Skeletal muscle cell (primary cell): ENCODE results near the gene C2CD3.

ENCODE experiments used
- DNase-seq: peaks from one replicate; pipeline ENCODE4 v3.0.0-alpha.2; 2010; ENCODE audit warnings: low read depth
- H3K4me3 ChIP-seq: 2 replicates; pipeline ENCODE4 v1.5.1; 2011; ENCODE audit warnings: low read depth, mild to moderate bottlenecking, control low read depth, low read length, moderate library complexity

C2CD3 gene

DNA sequence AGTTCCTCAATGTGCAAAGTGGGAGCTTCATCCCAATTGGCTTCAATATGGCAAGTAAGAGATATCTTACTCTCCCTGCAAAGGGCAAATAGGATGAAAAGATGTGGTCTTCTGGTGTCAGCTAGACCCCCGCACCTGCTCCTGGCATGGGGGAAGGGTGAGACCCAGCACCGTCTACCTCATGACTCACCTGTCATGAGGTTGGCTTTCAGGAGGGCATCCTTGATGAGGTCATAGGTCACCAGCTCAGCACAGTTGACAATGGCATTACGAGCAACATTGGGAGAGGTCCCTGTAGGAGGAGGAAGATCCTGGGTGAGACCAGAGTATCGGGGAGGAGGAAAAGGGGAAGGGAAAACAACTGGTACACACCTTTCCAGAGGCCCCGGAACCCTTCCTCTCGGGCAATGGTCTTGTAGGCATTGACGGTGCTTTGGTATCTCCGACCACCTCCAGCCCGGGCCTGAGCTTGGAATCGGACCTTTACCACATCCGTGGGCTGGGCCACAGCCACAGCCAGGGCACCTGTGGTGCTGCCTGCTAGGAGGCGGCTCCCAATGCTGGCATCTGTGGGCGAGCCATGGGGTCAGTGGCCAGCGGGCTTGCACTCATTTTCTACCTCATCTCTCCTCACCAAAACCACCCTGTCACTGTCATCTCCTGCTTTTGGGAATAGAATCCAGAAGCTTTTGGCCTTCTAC lies 194.2 kb downstream of the C2CD3 start:
- DNase-seq = no peak
- H3K4me3 ChIP-seq = no peak overlapping the region

DNA sequence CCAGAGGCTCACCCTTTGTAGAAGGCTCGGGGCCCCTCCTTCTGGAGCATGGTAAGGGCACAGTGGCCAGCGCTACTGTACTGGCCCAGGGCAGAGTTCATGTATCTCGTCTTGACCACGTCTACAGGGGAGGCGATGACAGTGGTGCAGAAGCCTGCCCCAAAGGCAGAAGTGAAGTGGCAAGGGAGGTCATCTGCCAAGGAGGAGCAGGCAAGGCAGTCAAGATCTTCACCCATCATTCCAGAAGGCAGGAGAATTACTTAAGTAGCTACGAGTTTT lies 195.4 kb downstream of the C2CD3 start:
- no peak overlapping the region for H3K4me3 ChIP-seq
- no peak for DNase-seq

DNA sequence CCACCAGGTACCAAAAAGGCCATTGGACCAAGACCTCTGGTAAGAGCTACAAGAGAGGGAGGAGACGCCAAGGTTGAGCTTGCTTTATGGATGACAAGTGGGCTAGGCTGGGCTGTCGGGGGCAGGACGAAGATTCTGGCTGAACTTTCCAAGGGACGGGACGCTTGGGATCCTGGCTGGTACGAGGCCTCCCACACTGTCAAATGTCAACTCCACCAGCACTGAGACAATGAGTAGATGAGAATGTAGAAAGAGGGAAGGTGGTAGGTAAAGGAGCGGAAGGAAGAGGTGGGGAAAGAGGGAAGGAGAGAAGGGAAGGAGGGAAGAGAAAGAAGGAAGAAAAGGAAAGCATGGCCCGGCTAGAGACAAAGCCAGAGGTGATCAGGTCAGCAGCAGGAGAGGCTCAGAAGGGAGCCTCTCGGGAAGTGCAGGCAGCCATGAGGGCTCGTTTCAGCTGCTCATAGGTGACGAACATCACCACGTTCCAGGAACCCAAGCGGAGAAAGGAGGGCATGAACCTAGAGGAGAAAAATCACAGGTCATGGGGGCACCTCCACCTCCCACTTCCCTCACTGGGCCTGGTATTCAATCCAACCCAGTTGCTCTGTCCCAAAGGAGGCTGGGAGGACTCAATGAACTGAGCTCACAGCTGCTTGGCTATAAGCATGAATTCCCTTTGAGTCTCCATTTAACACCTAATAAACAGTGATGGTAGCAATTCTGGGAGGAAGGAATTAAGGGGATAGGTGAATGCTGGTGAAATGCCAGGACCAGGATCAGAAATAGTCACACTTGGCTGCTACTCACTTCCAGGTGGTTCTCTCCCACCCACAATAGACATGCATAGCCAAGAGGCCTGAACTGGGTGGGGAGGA lies 196.0 kb downstream of the C2CD3 start:
- no peak for DNase-seq

DNA sequence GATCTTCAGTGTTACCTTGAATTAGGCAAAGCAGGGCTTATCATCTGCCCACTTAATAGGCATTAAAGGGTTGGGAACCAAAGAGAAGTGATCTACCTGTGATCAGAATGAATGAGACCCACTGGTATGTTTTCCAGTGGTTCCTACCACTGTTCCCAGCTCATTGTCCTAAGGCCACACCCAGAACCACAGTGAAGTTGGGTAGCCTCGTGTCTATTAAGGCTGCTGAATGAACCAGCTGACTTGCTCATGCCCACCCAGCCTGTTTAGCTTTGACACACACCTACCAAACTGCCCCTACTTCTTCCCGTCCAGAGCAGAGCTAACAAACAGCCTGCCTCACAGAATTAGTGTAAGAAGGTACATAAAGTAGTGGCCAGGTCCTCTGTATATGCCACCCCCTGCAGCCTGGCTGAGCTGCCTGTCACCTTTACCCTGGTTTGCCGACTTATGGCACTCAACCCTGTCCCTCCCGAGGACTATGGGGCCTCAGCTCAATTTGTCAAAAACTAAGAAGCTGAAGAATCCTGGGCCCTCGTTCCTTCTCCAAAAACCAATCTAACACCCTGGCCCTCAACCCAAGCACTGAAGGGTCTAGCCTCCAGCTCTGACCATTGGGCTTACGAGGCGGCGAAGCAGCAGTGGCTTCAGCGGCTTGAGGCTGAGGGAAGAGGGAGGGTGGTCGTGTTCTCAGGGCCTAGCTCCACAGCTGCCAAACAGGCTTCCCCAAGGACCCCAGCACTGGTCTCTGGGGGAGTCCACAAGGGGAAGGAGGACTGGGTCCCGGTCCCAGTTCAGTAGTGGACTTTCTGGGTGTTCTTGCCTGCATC lies 198.0 kb downstream of the C2CD3 start:
- no peak overlapping the region for H3K4me3 ChIP-seq
- DNase-seq = no peak

More for the DNA sequence above, 196.0 kb downstream of the C2CD3 start:
- no peak overlapping the region for H3K4me3 ChIP-seq

DNA sequence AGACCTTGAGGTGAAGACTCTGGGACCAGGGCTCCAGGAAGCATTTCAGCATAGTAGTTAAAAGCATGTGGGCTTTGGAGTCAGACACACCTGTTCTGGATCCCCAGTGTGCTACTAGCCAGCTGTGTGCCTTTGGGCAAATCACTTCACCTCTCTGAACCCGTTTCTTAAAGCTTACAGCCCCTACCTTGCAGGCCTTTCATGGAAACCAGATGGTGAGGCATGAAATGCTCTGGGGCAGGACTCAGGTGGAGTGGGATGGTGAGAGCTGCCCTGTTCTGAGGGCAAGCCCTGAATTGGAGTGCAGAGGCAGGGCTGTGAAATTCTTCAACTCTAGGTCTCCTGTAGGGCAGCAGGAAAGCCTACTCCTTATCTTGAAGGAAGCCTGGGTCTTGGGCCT lies 198.6 kb downstream of the C2CD3 start:
- H3K4me3 ChIP-seq = no peak overlapping the region
- DNase-seq = no peak

DNA sequence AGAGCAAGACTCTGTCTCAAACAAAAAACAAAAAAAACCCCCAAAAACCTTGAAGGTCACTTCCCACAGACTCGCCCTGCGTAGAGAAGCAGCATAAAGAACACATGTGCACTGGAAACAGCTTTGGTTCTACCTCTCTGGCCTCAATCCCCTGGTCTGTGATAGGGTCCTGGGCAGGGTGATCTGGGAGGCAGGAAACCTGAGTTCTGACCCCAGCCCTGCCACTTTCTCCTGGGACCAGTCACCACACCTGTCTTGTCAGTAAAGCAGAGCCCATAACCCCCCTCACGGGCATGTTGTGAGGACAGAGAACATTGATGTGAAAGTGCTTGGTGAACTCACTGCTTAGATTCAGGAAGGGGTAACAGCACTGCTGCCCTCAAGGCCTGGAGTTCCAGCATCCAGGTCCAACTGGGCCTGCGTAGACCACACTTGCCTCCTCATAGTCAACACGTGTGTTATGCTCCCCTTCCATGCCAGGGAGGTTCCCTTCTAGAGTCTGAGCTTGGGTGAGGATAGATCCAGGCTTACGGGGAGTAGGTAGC lies 199.6 kb downstream of the C2CD3 start:
- H3K4me3 ChIP-seq = no peak overlapping the region
- DNase-seq = no peak

DNA sequence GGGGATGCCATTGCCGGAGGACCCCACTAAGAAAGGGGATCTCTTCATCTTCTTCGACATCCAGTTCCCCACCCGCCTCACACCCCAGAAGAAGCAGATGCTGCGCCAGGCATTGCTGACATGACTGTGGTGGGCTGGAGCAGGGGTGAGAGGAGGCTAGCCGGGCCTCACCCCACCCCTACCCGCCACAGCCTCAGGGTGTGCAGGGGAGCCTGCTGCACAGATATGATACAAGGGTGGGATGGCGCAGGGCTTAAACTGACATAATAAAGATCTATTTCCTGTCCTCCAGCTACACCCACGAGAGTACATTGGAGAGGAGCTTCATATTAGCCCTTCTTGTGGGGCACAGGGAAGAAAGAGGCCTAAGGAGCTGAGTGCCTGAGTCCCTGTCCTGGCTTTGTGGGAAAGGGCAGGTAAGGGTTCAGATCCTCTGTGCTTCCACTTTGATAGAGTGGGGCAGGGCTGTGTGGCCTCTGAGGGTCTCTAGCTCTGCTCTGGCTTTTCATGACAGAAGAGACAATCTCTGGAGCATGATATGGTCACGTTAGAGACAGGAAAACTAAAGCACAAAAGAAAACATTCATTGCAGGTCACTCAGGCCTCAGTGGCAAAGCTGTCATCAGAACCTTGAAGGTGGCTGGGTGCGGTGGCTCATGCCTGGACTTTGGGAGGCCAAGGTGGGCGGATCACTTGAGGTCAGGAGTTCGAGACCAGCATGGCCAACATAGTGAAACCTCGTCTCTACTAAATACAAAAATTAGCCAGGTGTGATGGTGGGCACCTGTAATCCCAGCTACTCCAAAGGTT lies 200.6 kb downstream of the C2CD3 start:
- DNase-seq = no peak

DNA sequence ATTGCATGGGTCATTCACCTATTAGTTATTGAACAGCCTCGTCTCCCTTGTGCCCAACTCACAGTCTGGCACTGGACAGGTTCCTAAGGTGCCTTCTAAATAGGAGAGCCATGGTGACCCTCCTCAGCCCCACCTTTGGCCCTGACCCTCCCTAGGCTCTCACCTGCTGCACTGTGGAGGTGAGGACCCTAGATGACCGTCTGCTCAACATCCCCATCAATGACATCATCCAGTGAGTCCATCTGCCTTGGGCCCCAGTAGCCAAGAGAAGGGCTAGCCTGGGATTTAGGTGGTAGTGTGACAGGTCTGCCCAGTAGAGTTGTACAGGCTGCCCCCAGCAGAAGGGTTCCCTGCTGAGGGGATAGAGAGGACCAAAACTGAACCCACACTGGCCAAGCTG lies 201.7 kb downstream of the C2CD3 start:
- no peak overlapping the region for H3K4me3 ChIP-seq
- DNase-seq = no peak

More for the DNA sequence above, 200.6 kb downstream of the C2CD3 start:
- no peak overlapping the region for H3K4me3 ChIP-seq

DNA sequence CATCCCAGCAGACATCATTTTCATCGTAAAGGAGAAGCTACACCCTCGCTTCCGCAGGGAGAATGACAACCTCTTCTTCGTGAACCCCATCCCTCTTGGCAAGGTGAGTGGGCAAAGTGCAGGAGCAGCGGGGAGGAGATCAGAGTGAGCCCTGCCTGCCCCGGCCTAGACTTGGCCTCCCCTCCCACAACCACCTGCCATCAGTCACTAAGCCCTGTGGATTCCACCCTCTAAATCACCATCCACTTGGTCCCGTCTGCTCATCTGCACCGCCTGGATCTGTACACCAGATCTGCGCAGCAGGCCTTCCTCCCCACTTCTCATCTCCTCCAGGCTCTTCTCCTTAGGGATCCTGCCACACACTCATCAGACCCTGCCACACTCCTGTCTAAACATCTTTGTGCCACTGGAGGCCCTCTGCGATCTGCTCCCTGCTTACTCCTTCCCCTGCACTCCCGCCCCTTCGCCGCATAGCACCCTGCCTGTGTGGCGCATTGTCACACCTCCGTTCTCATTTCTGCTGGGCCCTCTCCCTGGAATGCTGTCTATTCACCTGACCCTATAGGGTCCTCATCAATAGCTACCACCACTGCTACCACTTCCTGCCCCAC lies 202.3 kb downstream of the C2CD3 start:
- H3K4me3 ChIP-seq = no peak overlapping the region
- no peak for DNase-seq

DNA sequence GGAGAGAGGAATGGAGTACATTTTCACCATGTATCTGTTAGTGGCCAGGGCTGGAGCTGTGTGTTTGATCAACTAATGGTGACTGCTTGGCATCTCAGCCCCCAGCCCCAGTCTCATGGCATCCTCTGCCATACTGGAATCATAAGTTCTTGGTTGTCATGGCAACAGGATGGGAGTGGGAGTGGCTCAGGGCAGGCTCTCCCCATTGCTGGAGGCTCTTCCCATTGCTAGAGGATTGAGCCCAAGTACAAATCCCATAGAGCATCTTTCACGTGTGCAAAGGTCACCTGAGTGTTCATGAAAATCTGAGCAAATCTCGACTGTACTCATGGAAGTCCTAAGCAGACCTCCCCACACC lies 205.1 kb downstream of the C2CD3 start:
- no peak for DNase-seq
- H3K4me3 ChIP-seq = no peak overlapping the region

DNA sequence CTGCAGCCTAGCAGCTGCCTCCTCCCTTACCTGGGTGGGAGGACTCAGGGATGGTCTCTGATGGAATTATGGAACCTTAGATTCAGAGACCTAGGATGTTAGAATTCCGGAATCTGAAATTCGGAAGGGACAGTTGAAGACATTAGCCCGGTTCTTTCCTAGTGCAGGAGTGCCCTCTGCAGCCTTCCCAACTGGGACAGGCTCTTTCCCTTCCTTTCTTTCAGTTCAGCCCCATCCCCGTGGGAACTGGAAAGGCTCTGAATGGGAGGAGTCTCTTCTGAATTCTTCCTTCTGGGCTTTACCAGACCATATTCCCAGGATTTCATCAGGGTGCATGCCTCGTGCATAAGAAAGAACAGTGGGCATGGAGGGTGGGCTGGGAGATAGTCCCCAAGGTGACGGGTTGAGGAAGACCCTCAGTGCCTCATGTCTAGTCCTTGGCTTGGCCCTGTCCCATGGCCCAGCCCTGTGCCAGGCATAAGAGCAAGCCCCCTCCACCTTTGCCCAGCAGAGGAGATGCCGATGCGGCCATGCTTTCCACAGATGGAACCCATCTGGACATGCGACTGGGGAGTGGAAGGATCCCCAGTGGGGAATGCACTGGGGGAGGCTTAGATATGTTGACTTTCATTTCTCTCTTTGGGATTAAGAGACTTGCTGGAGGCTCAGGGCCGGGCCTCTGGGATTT lies 205.6 kb downstream of the C2CD3 start:
- no peak for DNase-seq
- no peak overlapping the region for H3K4me3 ChIP-seq

DNA sequence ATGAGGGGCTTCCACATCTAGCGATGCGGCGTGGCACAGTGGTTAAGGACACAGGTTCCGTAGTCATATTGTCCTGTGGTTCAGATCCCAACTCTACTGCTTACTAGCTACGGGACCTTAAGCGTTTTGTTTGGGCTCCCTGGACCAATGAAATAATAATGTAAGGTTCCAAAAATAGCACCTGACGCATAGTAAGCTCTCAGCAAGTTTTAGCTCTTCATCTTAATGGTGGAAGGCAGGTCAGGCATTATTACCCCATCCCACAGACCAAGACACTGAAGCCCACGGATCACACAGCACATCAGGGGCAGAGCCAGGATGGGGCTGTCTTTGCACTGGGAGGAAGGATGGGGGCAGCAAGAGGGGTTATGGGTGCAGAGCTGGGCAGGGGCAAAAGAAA lies 206.9 kb downstream of the C2CD3 start:
- DNase-seq = no peak
- no peak overlapping the region for H3K4me3 ChIP-seq
